AG04450 (cell line): Measurements from ENCODE around the gene KRT17. TPM values are rescaled to one million over a fixed set of nuclear protein-coding genes. Genes with fewer than 3 reads are reported as not detected.

Experiments used
- CTCF ChIA-PET: fragments of 300-600, 350-600 bp; formaldehyde crosslinking; extraction: SDS; loops from one replicate; lab custom pipeline; 2022; ENCODE audit warnings: antibody characterized with exemption, inconsistent platforms; lab: Charles Lee
- POLR2A ChIA-PET: fragments of 350-600 bp; formaldehyde crosslinking; extraction: SDS; loops from one replicate; lab custom pipeline; 2021; ENCODE audit warnings: antibody characterized with exemption, inconsistent platforms; lab: Yijun Ruan, JAX
- DNase-seq: peaks from one replicate; pipeline ENCODE4 v3.0.0-alpha.2; 2011; ENCODE audit warnings: low read depth, low spot score
- H3K27ac ChIP-seq: one replicate; pipeline ENCODE4 v1.5.1; 2012; ENCODE audit warnings: low read depth, low read length, control low read depth
- H3K27me3 ChIP-seq: one replicate; pipeline ENCODE4 v1.6.0; 2012; ENCODE audit warnings: low read length; ENCODE audit not compliant: control insufficient read depth, insufficient read depth
- H3K4me3 ChIP-seq: 2 replicates; pipeline ENCODE4 v1.5.1; 2011; ENCODE audit warnings: mild to moderate bottlenecking, low read depth, low read length, control low read depth
- H3K9me3 ChIP-seq: 2 replicates; pipeline ENCODE4 v1.5.1; 2012; ENCODE audit warnings: low read length; ENCODE audit not compliant: control insufficient read depth, insufficient read depth
- CTCF ChIP-seq: IDR thresholded peaks from 2 replicates; pipeline ENCODE4 v1.5.1; 2011; ENCODE audit warnings: low read depth, low read length, control low read depth, inconsistent platforms
- polyA plus RNA-seq: library from polyadenylated mRNA; depleted of rRNA; stranded (reverse); fragments of >200 nt; gene quantifications from 2 replicates; pipeline ENCODE4 v1.2.3, GENCODE V29; 2011

KRT17 gene
- polyA plus RNA-seq, 1 experiment = 2.8 TPM

GRCh38 chr17:41602524-41602923 is 21.9 kb downstream of the KRT17 start:
- TF ChIP-seq CTCF = no peak
- ChIA-PET POLR2A (no interaction called here), CTCF (interaction anchor here (2.2 kb wide), 1 partner anchor 53 kb away, joined by 11 read pairs; no protein-coding TSS in a partner anchor)
- no peak for DNase-seq
- H3K27ac ChIP-seq = no peak overlapping the region
- peaks cover 9% of the 10 kb centered on the region for H3K27me3 ChIP-seq
- H3K9me3 ChIP-seq = no peaks in the 10 kb centered on the region; the same call in 1 of the 2 replicates
- no peak overlapping the region for H3K4me3 ChIP-seq

GRCh38 chr17:41600318-41600717 is 24.1 kb downstream of the KRT17 start:
- Histone ChIP-seq H3K27ac (no peak overlapping the region), H3K27me3 (peaks cover 15% of the 10 kb centered on the region), H3K4me3 (no peak overlapping the region), H3K9me3 (no peaks in the 10 kb centered on the region)
- TF ChIP-seq CTCF = no peak
- CTCF ChIA-PET = interaction anchor here (1.6 kb wide), 1 partner anchor 47 kb away, joined by 3 read pairs; no protein-coding TSS in a partner anchor
- POLR2A ChIA-PET = no interaction called here
- DNase-seq = no peak

- no peak for TF ChIP-seq CTCF
- ChIA-PET POLR2A (no interaction called here), CTCF (no interaction called here)
- Histone ChIP-seq H3K27ac (no peak overlapping the region), H3K4me3 (no peak overlapping the region), H3K9me3 (no peaks in the 10 kb centered on the region), H3K27me3 (peaks cover 22% of the 10 kb centered on the region)
- no peak for DNase-seq
Observed at GRCh38 chr17:41599680-41600079, 24.7 kb downstream of the KRT17 start.

GRCh38 chr17:41595585-41595984 is 28.8 kb downstream of the KRT17 start:
- POLR2A ChIA-PET = no interaction called here
- CTCF ChIA-PET = no interaction called here
- Histone ChIP-seq H3K27me3 (peaks cover 37% of the 10 kb centered on the region), H3K9me3 (no peaks in the 10 kb centered on the region), H3K4me3 (no peak overlapping the region), H3K27ac (no peak overlapping the region)
- DNase-seq = no peak
- no peak for TF ChIP-seq CTCF

GRCh38 chr17:41594363-41594915 is 29.9 kb downstream of the KRT17 start:
- ChIA-PET CTCF (interaction anchor here (0.8 kb wide), 1 partner anchor 11 kb away, joined by 3 read pairs; no protein-coding TSS in a partner anchor), POLR2A (no interaction called here)
- no peak for DNase-seq
- Histone ChIP-seq H3K27ac (no peak overlapping the region), H3K9me3 (no peaks in the 10 kb centered on the region), H3K4me3 (no peak overlapping the region), H3K27me3 (peaks cover 38% of the 10 kb centered on the region)
- no peak for TF ChIP-seq CTCF
